Liver (tissue), 9 donors: Measurements from ENCODE around the gene SCN1A. TPM values are rescaled to one million over a fixed set of nuclear protein-coding genes. Genes with fewer than 3 reads are reported as not detected.
"Not testable (repeated sequence)": the region's sequence is repeated elsewhere in the genome, so short reads cannot be mapped to it uniquely, and the experiment has no call there.

ENCODE experiments used
- DNase-seq: peaks from one replicate; pipeline ENCODE4 v3.0.0-alpha.2; 2017; ENCODE audit warnings: low spot score
- H3K27ac ChIP-seq, 2 donors: one replicate each; pipeline ENCODE4 v1.7.0; 2013; ENCODE audit warnings: inconsistent platforms in 2 of 2, low read length in 2 of 2, control low read depth in 1 of 2, low read depth in 1 of 2, mild to moderate bottlenecking in 1 of 2
- H3K27me3 ChIP-seq, 4 donors: one replicate each; pipeline versions ENCODE4 v1.6.1 to v1.7.0; 2013; ENCODE audit warnings: low read length in 3 of 4, inconsistent platforms in 1 of 4, mild to moderate bottlenecking in 1 of 4, moderate library complexity in 1 of 4; ENCODE audit not compliant: control insufficient read depth in 4 of 4, insufficient read depth in 4 of 4
- H3K36me3 ChIP-seq, 4 donors: one replicate each; pipeline versions ENCODE4 v1.6.1 to v1.7.0; 2013; ENCODE audit warnings: low read length in 3 of 4, mild to moderate bottlenecking in 3 of 4, low read depth in 1 of 4, moderate library complexity in 1 of 4; ENCODE audit not compliant: control insufficient read depth in 4 of 4, insufficient read depth in 3 of 4
- H3K4me1 ChIP-seq, 4 donors: one replicate each; pipeline versions ENCODE4 v1.6.1 to v1.7.0; 2013; ENCODE audit warnings: low read length in 3 of 4, mild to moderate bottlenecking in 3 of 4, moderate library complexity in 1 of 4; ENCODE audit not compliant: control insufficient read depth in 4 of 4, insufficient read depth in 4 of 4
- H3K4me3 ChIP-seq, 3 donors: one replicate each; pipeline versions ENCODE4 v1.6.1 to v1.7.0; 2013; ENCODE audit warnings: low read length in 3 of 3, control low read depth in 1 of 3, low read depth in 1 of 3, mild to moderate bottlenecking in 1 of 3
- H3K9ac ChIP-seq, 2 donors: one replicate each; pipeline ENCODE4 v1.7.0; 2013; ENCODE audit warnings: low read length in 2 of 2, mild to moderate bottlenecking in 2 of 2, moderate library complexity in 2 of 2, control low read depth in 1 of 2, low read depth in 1 of 2
- H3K9me3 ChIP-seq, 4 donors: one replicate each; pipeline versions ENCODE4 v1.6.1 to v1.7.0; 2013; ENCODE audit warnings: low read length in 3 of 4; ENCODE audit not compliant: control insufficient read depth in 4 of 4
- EGR1 ChIP-seq, 2 donors: IDR thresholded peaks; 2 replicates each; pipeline ENCODE4 v1.6.1; 2016 to 2018; ENCODE audit warnings: antibody characterized with exemption in 2 of 2, low read depth in 2 of 2
- FOXA1 ChIP-seq: IDR thresholded peaks from 2 replicates; pipeline ENCODE4 v1.6.1; 2016; ENCODE audit warnings: antibody characterized with exemption
- FOXA2 ChIP-seq: IDR thresholded peaks from 2 replicates; pipeline ENCODE4 v1.6.1; 2016; ENCODE audit warnings: antibody characterized with exemption
- GABPA ChIP-seq, 2 donors: IDR thresholded peaks in 1 of 2; conservative IDR thresholded peaks in 1 of 2; 2 replicates each; pipeline ENCODE4 v1.6.1; 2016; ENCODE audit warnings: antibody characterized with exemption in 2 of 2, mild to moderate bottlenecking in 1 of 2, moderate library complexity in 1 of 2
- HNF4A ChIP-seq, 2 donors: conservative IDR thresholded peaks; 2 replicates each; pipeline ENCODE4 v1.6.1; 2016; ENCODE audit warnings: antibody characterized with exemption in 2 of 2, mild to moderate bottlenecking in 2 of 2
- JUND ChIP-seq, 2 donors: IDR thresholded peaks; 2 replicates each; pipeline ENCODE4 v1.6.1; 2016; ENCODE audit warnings: antibody characterized with exemption in 2 of 2
- MAX ChIP-seq: IDR thresholded peaks from 2 replicates; pipeline ENCODE4 v1.6.1; 2016; ENCODE audit warnings: antibody characterized with exemption
- NR2F2 ChIP-seq: IDR thresholded peaks from 2 replicates; pipeline ENCODE4 v1.6.1; 2016; ENCODE audit warnings: antibody characterized with exemption
- RAD21 ChIP-seq, 2 donors: IDR thresholded peaks; 2 replicates each; pipeline ENCODE4 v1.6.1; 2016; ENCODE audit warnings: antibody characterized with exemption in 2 of 2, mild to moderate bottlenecking in 2 of 2
- REST ChIP-seq: IDR thresholded peaks from 2 replicates; pipeline ENCODE4 v1.6.1; 2016; ENCODE audit warnings: antibody characterized with exemption, mild to moderate bottlenecking
- RXRA ChIP-seq, 2 donors: IDR thresholded peaks; 2 replicates each; pipeline ENCODE4 v1.6.1; 2017 to 2018; ENCODE audit warnings: antibody characterized with exemption in 2 of 2, mild to moderate bottlenecking in 1 of 2
- SP1 ChIP-seq: IDR thresholded peaks from 2 replicates; pipeline ENCODE4 v1.6.1; 2018; ENCODE audit warnings: antibody characterized with exemption, mild to moderate bottlenecking
- TAF1 ChIP-seq: conservative IDR thresholded peaks from 2 replicates; pipeline ENCODE4 v1.6.1; 2016; ENCODE audit warnings: antibody characterized with exemption, mild to moderate bottlenecking
- YY1 ChIP-seq: IDR thresholded peaks from 2 replicates; pipeline ENCODE4 v1.6.1; 2016; ENCODE audit warnings: antibody characterized with exemption, mild to moderate bottlenecking
- ZBTB33 ChIP-seq: IDR thresholded peaks from 2 replicates; pipeline ENCODE4 v1.6.1; 2016; ENCODE audit warnings: antibody characterized with exemption
- WGBS: extraction: QIAGEN DNeasy Blood & Tissue Kit; methylation state at CpG from one replicate; pipeline ENCODE4 v1.1.7; 2013; 5-methylcytosine and 5-hydroxymethylcytosine counted together
- polyA plus RNA-seq, 2 donors: library from polyadenylated mRNA; stranded (reverse) in 1 of 2; unstranded in 1 of 2; fragments of 200-250 nt in 1 of 2; fragments of >200 nt in 1 of 2; fragmentation: Nextera tagmentation in 1 of 2; extraction: Ambion mirVana in 1 of 2; gene quantifications; one replicate each; pipeline versions ENCODE4 v1.2.1 to v1.2.3, GENCODE V29; 2013 to 2015
- total RNA-seq, 2 donors: library from RNA; depleted of rRNA; stranded (reverse); fragments of >200 nt; gene quantifications; one replicate each; pipeline ENCODE4 v1.2.3, GENCODE V29; 2014
- donor health status: healthy.
- donor health status: healthy.
- donor health status: healthy.
- donor health status: healthy.
- donor health status: healthy.

The SCN1A gene
- total and polyA plus RNA-seq, 4 donors = 0.11 TPM; not detected in 3

- H3K9ac ChIP-seq = no peak overlapping the region
- H3K27ac ChIP-seq = no peak overlapping the region
- H3K4me1 ChIP-seq = no peaks in the 10 kb centered on the region
- no peaks in the 10 kb centered on the region for H3K27me3 ChIP-seq
- no peaks in the 10 kb centered on the region for H3K9me3 ChIP-seq
- no peak for DNase-seq
- H3K4me3 ChIP-seq = no peak overlapping the region
- H3K36me3 ChIP-seq = no peaks in the 10 kb centered on the region
- 68% methylated on average over 7 of the region's 7 CpGs for WGBS
- TF ChIP-seq HNF4A (conservative IDR thresholded peaks at IDR 0.05) (no peak), ZBTB33 (no peak), FOXA2 (no peak), YY1 (no peak), MAX (no peak), REST (no peak), SP1 (no peak), NR2F2 (no peak), TAF1 (no peak), RAD21 (IDR thresholded peaks at IDR 0.05) (no peak), FOXA1 (no peak)
These were observed 12.7 kb upstream of the SCN1A start for GRCh38 chr2:166140475-166140874.

- not testable (repeated sequence) for H3K27ac ChIP-seq, DNase-seq, H3K9ac ChIP-seq, H3K9me3 ChIP-seq, H3K4me3 ChIP-seq, H3K4me1 ChIP-seq, H3K27me3 ChIP-seq, H3K36me3 ChIP-seq
- WGBS = 71% methylated on average over 3 of the region's 3 CpGs
These were observed 11.7 kb upstream of the SCN1A start for GRCh38 chr2:166139479-166139878.

GRCh38 chr2:166138667-166139066, 10.8 kb upstream of the SCN1A start:
- TF ChIP-seq JUND (IDR thresholded peaks at IDR 0.05) (no peak), ZBTB33 (no peak), NR2F2 (no peak), HNF4A (conservative IDR thresholded peaks at IDR 0.05) (no peak), GABPA (IDR thresholded peaks at IDR 0.05 in 1 of 2, conservative IDR thresholded peaks at IDR 0.05 in 1 of 2) (no peak), RAD21 (IDR thresholded peaks at IDR 0.05) (no peak), FOXA1 (no peak), RXRA (IDR thresholded peaks at IDR 0.05) (no peak), EGR1 (IDR thresholded peaks at IDR 0.05; ENCODE audit: low read depth in 2 of 2) (no peak), YY1 (no peak)
- H3K9me3 ChIP-seq = no peaks in the 10 kb centered on the region
- no peaks in the 10 kb centered on the region for H3K36me3 ChIP-seq
- no peak overlapping the region for H3K27ac ChIP-seq
- no peak overlapping the region for H3K4me3 ChIP-seq
- H3K27me3 ChIP-seq = no peaks in the 10 kb centered on the region
- H3K9ac ChIP-seq = no peak overlapping the region
- H3K4me1 ChIP-seq = no peaks in the 10 kb centered on the region
- no peak for DNase-seq
- 90% methylated on average over 1 of the region's 1 CpG for WGBS
